HepG2 (cell line): ENCODE measurements around the gene BCAR3. TPM values are rescaled to one million over a fixed set of nuclear protein-coding genes. Genes with fewer than 3 reads are reported as not detected.
A peak's percentile ranks its signal among the peaks of the same experiment; 100 is the strongest.

ENCODE experiments used
- ELF1 ChIP-seq: sonication (generic); formaldehyde crosslinking; IDR thresholded peaks from 2 replicates; pipeline ENCODE4 v1.4.0; 2020; ENCODE audit warnings: missing genetic modification reagents
- ELK4 ChIP-seq: sonication (generic); formaldehyde crosslinking; IDR thresholded peaks from 2 replicates; pipeline ENCODE4 v1.9.0; 2021; ENCODE audit warnings: missing genetic modification reagents, borderline replicate concordance
- GTF2F1 ChIP-seq: fragments of 150-350 bp; IDR thresholded peaks from 2 replicates; pipeline ENCODE4 v1.6.1; 2014; ENCODE audit warnings: low read length
- KAT2B ChIP-seq: fragments of 150-350 bp; IDR thresholded peaks from 2 replicates; pipeline ENCODE4 v1.6.1; 2014; ENCODE audit warnings: low read depth, low read length, borderline replicate concordance
- NFRKB ChIP-seq: fragments of 450-650 bp; IDR thresholded peaks from 2 replicates; pipeline ENCODE4 v1.6.1; 2017
- SIN3B ChIP-seq: fragments of 150-350 bp; IDR thresholded peaks from 2 replicates; pipeline ENCODE4 v1.6.1; 2014; ENCODE audit warnings: low read length
- XRCC5 ChIP-seq: fragments of 200-400 bp; formaldehyde crosslinking; optimal IDR thresholded peaks from 2 replicates; pipeline ENCODE3; 2017; ENCODE audit warnings: mild to moderate bottlenecking, low read length
- ZBTB40 ChIP-seq, 2 experiments: fragments of 450-650 bp in 1 of 2; sonication (generic) in 1 of 2; formaldehyde crosslinking in 1 of 2; IDR thresholded peaks; 2 replicates each; pipeline versions ENCODE4 v1.6.1 to v1.8.0; 2016 to 2022; ENCODE audit warnings: antibody characterized with exemption in 1 of 2, mild to moderate bottlenecking in 1 of 2, missing genetic modification reagents in 1 of 2
- ZC3H4 ChIP-seq: sonication (generic); formaldehyde crosslinking; IDR thresholded peaks from 2 replicates; pipeline ENCODE4 v1.4.0; 2020; ENCODE audit warnings: missing genetic modification reagents, borderline replicate concordance
- ZFP90 ChIP-seq: sonication (generic); formaldehyde crosslinking; IDR thresholded peaks from 2 replicates; pipeline ENCODE4 v1.8.0; 2022; ENCODE audit warnings: missing genetic modification reagents, mild to moderate bottlenecking, inconsistent platforms, borderline replicate concordance
- ZFP91 ChIP-seq: sonication (generic); formaldehyde crosslinking; IDR thresholded peaks from 2 replicates; pipeline ENCODE4 v1.9.0; 2022; ENCODE audit warnings: missing genetic modification reagents, mild to moderate bottlenecking, borderline replicate concordance
- ZNF263 ChIP-seq: sonication (generic); formaldehyde crosslinking; IDR thresholded peaks from 2 replicates; pipeline ENCODE4 v1.4.0; 2020; ENCODE audit warnings: missing genetic modification reagents
- ZNF274 ChIP-seq: sonication (generic); formaldehyde crosslinking; IDR thresholded peaks from 2 replicates; pipeline ENCODE4 v1.5.1; 2020; ENCODE audit warnings: mild to moderate bottlenecking, missing genetic modification reagents
- ZNF343 ChIP-seq: sonication (generic); formaldehyde crosslinking; IDR thresholded peaks from 2 replicates; pipeline ENCODE4 v1.4.0; 2020; ENCODE audit warnings: mild to moderate bottlenecking, missing genetic modification reagents
- ZNF75D ChIP-seq: sonication (generic); formaldehyde crosslinking; IDR thresholded peaks from 2 replicates; pipeline ENCODE4 v1.8.1; 2023; ENCODE audit warnings: missing genetic modification reagents, mild to moderate bottlenecking, borderline replicate concordance
- polyA plus RNA-seq, 8 experiments: library from polyadenylated mRNA; depleted of rRNA in 3 of 8; stranded (reverse) in 7 of 8; unstranded in 1 of 8; fragments of >200 nt; fragmentation: Illumina TruSeq in 4 of 8; extraction: Trizol in 4 of 8; gene quantifications; 2 replicates each; pipeline versions ENCODE4 v1.2.1 to v1.2.3, GENCODE V29; 2011 to 2016; ENCODE audit warnings: low read depth in 4 of 8, missing spikeins in 1 of 8, mixed read lengths in 1 of 8; ENCODE audit not compliant: insufficient read depth in 1 of 8
- total RNA-seq, 5 experiments: library from RNA; depleted of rRNA; stranded (reverse); fragments of >200 nt; fragmentation: Illumina TruSeq; extraction: Trizol; gene quantifications; 2 replicates each; pipeline ENCODE4 v1.2.3, GENCODE V29; 2016; ENCODE audit warnings: low read depth in 1 of 5
- TF ChIP-seq, protein P1 (sequence below): sonication (generic); formaldehyde crosslinking; IDR thresholded peaks from 2 replicates; pipeline ENCODE4 v1.8.0; 2022; ENCODE audit warnings: missing genetic modification reagents, low read depth, mild to moderate bottlenecking, borderline replicate concordance
- TF ChIP-seq, protein P2 (sequence below): IDR thresholded peaks from 2 replicates; pipeline ENCODE4 v1.6.1; 2016; ENCODE audit warnings: control low read depth

Gene BCAR3
- total and polyA plus RNA-seq, 2 of the 13 experiments (the other 11 are each of a cell fraction or from before 2014, with no cell fraction given): 3.6 to 4.8 TPM

- TF ChIP-seq XRCC5 (peak; percentile 39), NFRKB (no peak), KAT2B (no peak), ZNF75D (CRISPR knock-in tag) (no peak), ELK4 (CRISPR knock-in tag) (no peak), GTF2F1 (no peak), ZBTB40 (IDR thresholded peaks at IDR 0.05) (no peak), ZBTB40 (CRISPR knock-in tag; IDR thresholded peaks at IDR 0.05) (no peak), ZFP91 (CRISPR knock-in tag) (peak; percentile 38; the same call in 1 of the 2 replicates), ZNF343 (CRISPR knock-in tag) (no peak), ZFP90 (CRISPR knock-in tag) (no peak), SIN3B (no peak), ZNF274 (CRISPR knock-in tag) (no peak), ELF1 (CRISPR knock-in tag) (no peak), ZC3H4 (CRISPR knock-in tag) (no peak), ZNF263 (peak; percentile 60; the same call in 1 of the 2 replicates)
- TF ChIP-seq, protein P1, sequence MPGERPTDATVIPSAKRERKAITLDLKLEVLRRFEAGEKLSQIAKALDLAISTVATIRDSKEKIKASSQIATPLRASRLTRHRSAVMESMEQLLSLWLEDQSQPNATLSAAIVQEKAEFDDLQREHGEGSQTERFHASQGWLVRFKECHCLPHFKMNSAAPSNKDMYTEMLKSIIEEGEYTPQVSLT (CRISPR knock-in tag): no peak
- TF ChIP-seq, protein P2, sequence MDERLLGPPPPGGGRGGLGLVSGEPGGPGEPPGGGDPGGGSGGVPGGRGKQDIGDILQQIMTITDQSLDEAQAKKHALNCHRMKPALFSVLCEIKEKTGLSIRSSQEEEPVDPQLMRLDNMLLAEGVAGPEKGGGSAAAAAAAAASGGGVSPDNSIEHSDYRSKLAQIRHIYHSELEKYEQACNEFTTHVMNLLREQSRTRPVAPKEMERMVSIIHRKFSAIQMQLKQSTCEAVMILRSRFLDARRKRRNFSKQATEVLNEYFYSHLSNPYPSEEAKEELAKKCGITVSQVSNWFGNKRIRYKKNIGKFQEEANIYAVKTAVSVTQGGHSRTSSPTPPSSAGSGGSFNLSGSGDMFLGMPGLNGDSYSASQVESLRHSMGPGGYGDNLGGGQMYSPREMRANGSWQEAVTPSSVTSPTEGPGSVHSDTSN (CRISPR knock-in tag): no peak
These were observed 101.7 kb downstream of the BCAR3 start (continued) for GRCh38 chr1:93579891-93580290.
